GM21786 (cell line): ENCODE measurements around the gene GLIPR1.
A peak's percentile ranks its signal among the peaks of the same experiment; 100 is the strongest.
"Not testable (repeated sequence)": the region's sequence is repeated elsewhere in the genome, so short reads cannot be mapped to it uniquely, and the experiment has no call there.

ENCODE experiments used
- ATAC-seq: cut with Tn5 transposase; IDR thresholded peaks from one replicate; pipeline ENCODE4 v1.9.1; 2021; ENCODE audit not compliant: unreplicated experiment

The GLIPR1 gene

GRCh38 chr12:75471902-75472890 lies 8.4 kb upstream of the GLIPR1 start:
- no peak for ATAC-seq

DNA sequence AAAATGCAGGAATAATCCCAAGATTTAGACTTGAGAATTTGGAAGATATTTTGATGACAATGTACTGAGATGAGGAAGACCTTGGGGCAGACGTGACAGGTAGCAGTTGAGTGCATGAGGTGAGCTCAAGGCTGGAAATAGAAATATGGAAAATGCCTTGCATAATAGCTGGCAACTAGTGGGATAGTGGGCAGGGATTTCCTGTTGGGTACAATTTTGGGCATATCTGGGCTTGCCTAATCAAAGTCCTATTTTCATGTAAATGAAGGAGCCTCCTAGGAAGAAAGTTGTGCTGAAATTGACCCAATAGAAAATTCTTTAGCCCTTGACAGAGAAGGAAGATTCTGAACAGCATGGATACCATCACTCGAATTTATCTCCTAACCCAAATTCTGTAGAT lies 6.4 kb upstream of the GLIPR1 start:
- no peak for ATAC-seq

- ATAC-seq = no peak
These were observed 4.5 kb upstream of the GLIPR1 start for GRCh38 chr12:75476071-75476470.

GRCh38 chr12:75477137-75477536 lies 3.4 kb upstream of the GLIPR1 start:
- no peak for ATAC-seq

GRCh38 chr12:75478116-75478794 lies 2.3 kb upstream of the GLIPR1 start:
- ATAC-seq = peak; percentile 22

DNA sequence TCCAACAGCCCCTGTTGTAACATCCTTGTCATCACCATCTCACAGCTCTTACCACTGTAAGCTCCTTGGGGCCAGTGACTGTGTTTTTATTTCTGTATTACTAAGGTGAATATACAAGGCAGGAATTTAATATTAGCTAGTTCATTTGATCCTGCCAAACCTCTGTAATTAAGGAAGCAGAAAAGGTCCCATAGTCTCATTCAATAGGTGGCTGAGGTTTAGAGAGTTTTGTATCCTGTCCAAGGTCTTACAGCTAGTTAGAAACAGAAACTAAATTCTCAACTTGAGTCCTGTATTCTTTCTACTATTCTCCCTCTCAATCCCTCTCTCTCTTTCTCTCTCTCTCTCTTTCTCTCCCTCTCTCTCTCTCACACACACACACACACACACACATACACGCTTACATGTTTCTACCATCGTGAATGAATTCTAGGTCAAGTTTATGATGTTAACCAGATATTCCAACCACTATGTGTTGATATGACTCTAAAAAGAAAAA lies 543 bp upstream of the GLIPR1 start:
- ATAC-seq = peak; percentile 35

DNA sequence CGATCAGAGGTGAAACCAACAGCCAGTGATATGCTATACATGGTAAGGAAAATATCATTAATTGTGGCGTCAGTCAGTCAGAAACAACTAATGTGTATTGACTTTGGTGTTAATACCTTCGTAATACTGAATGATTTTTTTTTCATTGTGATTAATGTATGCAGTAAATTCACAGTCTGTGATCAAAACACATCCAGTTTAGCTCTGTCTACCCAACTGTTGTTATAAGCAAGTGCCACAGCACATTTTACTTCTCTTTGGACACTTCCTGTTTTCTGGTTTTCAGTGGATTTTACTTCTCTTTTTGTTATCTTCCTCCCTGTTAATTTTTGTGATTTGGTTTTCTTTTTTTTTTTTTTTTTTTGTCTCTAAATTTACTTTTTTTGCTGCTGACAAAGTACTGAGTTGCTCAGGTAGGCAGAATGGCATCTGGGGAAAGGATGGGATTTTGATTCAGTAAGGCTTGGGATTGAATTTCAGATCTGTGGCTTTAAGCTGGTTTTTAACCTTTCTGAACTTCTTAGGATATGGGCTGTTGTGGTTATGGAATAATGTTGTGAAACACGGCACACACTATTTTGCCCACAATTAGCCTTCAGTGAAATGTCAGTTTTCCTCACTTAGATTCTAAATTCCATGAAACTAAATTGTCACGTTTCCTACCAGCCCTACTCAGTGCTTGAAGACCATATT lies 604 bp downstream of the GLIPR1 start:
- peak; percentile 10 for ATAC-seq

DNA sequence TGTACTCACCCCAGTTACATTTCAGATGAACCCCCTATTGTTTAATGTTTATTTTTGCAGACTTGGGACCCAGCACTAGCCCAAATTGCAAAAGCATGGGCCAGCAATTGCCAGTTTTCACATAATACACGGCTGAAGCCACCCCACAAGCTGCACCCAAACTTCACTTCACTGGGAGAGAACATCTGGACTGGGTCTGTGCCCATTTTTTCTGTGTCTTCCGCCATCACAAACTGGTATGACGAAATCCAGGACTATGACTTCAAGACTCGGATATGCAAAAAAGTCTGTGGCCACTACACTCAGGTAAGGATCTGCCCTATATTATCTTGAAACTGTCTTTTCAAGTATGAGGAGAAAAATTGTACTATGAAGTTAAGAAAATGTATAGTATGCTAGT lies 1.2 kb downstream of the GLIPR1 start:
- ATAC-seq = no peak

GRCh38 chr12:75482646-75483045 lies 2.1 kb downstream of the GLIPR1 start:
- no peak for ATAC-seq

DNA sequence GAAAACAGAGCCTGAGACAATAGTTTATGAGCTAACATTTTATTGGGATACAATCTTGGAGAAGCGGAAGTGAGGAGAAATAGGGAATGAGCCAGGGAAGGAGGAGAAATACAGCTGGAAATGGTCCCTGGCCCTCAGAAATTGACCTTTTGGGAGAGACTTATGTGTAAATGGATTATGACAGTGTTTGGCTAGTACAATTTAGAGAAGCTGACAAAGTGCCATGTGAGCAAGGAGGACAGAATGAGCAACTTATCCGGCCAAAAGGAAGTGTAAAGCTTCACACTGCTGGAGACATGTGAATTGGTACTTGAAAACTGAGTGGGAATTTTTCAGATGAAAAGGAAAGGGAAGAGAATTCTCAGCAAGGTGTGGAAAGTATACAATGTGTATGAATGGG lies 2.9 kb downstream of the GLIPR1 start:
- no peak for ATAC-seq

GRCh38 chr12:75484450-75484849 lies 3.9 kb downstream of the GLIPR1 start:
- ATAC-seq = not testable (repeated sequence)

DNA sequence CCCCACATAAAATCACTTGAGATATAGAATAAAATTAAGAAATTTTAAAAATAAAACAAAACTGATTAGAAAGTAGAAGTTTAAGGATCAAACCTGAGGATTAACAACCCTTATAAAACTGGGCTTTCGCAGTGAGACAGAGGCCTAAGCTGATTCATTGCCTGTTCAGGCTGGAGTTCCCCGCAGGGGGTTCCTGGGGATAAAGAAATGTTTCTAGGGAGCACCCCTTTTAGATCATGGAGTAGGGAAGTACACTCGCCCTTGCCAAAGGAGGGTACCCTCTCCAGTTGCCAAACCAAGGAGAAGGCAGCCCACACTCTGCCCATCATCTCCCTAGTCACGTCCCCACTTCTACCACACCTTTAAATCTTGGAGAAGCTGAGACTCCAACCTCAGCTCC lies 6.8 kb downstream of the GLIPR1 start:
- ATAC-seq = no peak

DNA sequence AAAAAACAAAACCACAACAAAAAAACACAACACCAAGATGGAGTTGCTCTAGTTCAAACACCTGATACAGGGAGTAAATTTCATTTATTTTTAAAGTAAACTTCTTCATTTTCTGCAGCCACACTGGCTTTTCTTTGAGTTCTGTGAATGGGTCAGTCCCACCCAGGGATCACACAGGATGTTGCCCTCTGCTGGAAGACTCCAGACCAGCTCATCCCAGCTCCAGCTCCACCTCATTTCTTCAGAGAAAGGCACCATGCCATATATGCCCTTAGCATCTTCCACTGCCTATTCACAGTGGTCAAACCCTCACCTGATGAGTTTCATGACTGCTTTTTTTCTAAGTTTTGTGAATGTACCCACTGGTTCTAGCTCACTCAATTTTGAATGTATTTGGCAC lies 8.0 kb downstream of the GLIPR1 start:
- no peak for ATAC-seq

GRCh38 chr12:75489187-75489586 lies 8.6 kb downstream of the GLIPR1 start:
- no peak for ATAC-seq

GRCh38 chr12:75489613-75490210 lies 9.2 kb downstream of the GLIPR1 start:
- peak; percentile 69 for ATAC-seq

DNA sequence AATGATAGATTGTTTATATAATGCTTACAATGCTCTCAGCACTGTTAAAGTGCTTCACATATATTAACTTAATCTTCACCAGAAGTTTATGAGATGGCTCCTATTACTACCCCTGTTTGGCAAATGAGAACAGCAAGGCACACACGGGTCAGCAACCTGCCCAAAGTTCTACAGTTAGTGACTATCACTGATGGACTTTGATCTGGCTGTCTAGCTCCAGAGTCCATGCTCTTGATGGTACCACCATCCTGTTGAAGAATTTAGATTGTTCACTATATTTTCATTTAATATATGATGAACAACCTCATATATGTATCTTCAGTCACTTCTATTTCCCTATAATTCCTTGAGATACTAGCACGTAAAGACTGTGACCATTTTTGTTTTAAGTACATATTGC lies 10.6 kb downstream of the GLIPR1 start:
- no peak for ATAC-seq

DNA sequence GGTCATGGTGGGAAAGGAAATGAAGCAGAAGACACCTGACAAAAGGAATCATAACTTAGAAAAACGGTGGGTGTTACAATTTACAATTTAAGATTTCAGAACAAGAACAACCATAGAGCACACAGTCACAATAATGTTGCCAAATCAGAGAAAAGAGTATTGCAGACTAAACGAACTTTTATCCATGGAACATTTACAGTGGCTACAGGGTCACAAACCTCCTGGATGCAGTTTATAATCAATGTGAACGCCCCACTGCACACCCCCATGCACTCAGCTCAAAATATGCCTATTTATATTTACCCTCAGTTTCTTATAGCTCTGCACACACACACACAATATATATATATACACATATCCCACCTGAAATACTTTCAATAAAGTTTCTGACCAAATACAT lies 22.9 kb downstream of the GLIPR1 start:
- ATAC-seq = no peak

GRCh38 chr12:75503866-75504265 lies 23.3 kb downstream of the GLIPR1 start:
- no peak for ATAC-seq

GRCh38 chr12:75505706-75506312 lies 25.3 kb downstream of the GLIPR1 start:
- no peak for ATAC-seq

GRCh38 chr12:75507086-75507485 lies 26.5 kb downstream of the GLIPR1 start:
- ATAC-seq = no peak

DNA sequence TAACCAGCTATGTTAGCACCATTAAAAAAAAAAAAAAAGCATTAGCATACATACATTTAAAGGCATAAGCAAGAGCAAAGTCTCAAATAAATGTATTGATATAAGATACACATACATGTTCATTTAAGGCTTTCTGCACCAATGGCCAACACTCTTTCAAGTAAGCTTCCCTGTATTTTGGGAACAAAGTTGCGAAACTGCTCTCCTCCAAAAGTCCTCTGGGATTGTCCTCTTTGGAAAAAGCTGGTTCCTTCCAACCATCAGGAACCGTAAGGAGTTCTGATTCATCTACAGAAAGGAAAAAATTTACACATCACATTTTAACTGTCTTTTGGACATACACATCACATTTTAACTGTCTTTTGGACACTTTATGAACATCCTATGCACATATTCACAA lies 27.6 kb downstream of the GLIPR1 start:
- ATAC-seq = no peak
